A673 (cell line): Measurements from ENCODE around the gene HEYL.

Experiments used
- EZH2 ChIP-seq: fragments of 200-600 bp; sonication (generic); IDR thresholded peaks from 2 replicates; pipeline ENCODE4 v1.6.1; 2017; ENCODE audit warnings: borderline replicate concordance, low read depth, mild to moderate bottlenecking, mixed read lengths, antibody characterized with exemption, low read length; ENCODE audit not compliant: poor library complexity, severe bottlenecking
- TF ChIP-seq, protein P1 (sequence below): fragments of 300-800, 200-600 bp; sonication (generic); conservative IDR thresholded peaks from 2 replicates; pipeline ENCODE4 v1.5.1; 2017; ENCODE audit warnings: low read depth, mild to moderate bottlenecking, antibody characterized with exemption, low read length, moderate library complexity, mixed read lengths

DNA sequence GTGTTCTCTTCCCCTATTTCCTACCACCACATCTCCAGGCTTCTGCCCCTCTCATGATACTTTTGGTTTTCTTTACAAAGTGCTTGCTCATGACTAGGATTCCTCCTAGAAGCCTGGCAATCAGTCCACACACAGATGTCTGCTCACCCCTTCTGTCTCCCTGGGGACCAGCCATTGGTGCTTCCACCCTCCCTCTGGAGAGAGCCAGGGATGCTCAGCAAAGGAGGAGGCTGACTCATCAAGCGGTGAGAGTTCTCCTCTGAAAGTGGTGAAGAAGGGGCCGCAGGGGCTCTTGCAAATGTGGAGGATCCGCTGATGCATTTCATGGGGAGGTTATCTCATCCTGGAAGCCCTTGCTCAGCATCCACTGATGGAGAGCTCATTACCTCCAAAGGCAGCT is 18.0 kb upstream of the HEYL start:
- no peak for TF ChIP-seq EZH2
- TF ChIP-seq, protein P1, sequence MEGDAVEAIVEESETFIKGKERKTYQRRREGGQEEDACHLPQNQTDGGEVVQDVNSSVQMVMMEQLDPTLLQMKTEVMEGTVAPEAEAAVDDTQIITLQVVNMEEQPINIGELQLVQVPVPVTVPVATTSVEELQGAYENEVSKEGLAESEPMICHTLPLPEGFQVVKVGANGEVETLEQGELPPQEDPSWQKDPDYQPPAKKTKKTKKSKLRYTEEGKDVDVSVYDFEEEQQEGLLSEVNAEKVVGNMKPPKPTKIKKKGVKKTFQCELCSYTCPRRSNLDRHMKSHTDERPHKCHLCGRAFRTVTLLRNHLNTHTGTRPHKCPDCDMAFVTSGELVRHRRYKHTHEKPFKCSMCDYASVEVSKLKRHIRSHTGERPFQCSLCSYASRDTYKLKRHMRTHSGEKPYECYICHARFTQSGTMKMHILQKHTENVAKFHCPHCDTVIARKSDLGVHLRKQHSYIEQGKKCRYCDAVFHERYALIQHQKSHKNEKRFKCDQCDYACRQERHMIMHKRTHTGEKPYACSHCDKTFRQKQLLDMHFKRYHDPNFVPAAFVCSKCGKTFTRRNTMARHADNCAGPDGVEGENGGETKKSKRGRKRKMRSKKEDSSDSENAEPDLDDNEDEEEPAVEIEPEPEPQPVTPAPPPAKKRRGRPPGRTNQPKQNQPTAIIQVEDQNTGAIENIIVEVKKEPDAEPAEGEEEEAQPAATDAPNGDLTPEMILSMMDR, result no peak
